Measurements from ENCODE around the gene MT1M.
"Not testable (repeated sequence)": the region's sequence is repeated elsewhere in the genome, so short reads cannot be mapped to it uniquely, and the experiment has no call there.

MT1M gene

DNA sequence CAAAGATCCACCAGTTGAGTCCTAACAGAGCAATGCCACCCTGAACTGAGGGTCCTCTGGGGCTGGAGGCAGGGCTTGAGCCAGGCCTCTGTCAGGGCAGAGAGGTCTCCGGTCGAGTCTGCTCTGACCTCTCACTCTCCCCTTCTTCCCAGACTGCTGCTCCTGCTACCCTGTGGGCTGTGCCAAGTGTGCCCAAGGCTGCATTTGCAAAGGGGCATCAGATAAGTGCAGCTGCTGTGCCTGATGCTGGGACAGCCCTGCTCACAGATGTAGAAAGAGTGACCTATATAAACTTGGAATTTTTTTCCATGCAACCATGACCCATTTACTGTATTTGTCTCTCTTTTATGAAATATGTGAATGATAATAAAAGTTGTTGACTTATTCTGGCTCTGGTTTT lies 16.8 kb downstream of the MT1M start:
- DNase-seq (ENCODE audit: low spot score): no peak

DNA sequence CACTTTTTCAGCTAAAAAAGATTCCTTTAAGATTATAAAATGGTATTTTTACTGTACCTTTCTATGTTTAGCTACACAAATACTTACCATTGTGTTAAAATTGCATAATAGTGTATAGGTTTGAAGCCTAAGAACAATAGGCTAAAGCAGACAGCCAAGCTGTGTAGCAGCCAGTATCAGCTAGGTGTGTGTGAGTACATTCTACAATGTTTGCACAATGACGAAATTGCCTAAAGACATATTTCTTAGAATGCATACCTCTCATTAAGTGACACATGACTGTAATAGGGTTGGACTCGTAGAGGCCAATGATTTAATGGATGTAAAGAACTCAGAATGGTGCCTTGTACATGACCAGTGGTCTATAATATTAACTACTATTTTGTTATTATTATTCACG lies 17.4 kb downstream of the MT1M start:
- DNase-seq (ENCODE audit: low spot score): no peak

DNA sequence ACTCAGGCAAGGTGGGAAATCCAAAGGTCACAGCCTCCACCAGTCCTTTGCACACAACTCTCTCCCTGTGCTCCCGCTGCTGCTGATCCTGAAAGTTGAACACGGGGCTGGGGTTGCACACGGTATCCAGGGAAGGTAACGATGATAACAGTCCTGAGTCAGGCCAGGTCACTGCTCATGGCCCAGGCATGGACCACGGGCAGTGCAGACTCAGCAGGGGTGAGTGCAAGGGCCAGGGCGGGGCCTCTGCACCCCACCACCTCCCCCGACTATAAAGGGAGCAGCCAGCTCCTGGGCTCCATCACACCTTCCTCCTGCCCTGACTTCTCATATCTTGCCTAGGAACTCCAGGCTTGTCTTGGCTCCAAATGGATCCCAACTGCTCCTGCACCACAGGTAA lies 19.1 kb downstream of the MT1M start, which contains the start of gene MT1B:
MT1B (plus strand) TSS at position 301 of the 400 bp plus-strand sequence; CDS start at position 369, 68 bp downstream.
- no peak for DNase-seq (ENCODE audit: low spot score)

DNA sequence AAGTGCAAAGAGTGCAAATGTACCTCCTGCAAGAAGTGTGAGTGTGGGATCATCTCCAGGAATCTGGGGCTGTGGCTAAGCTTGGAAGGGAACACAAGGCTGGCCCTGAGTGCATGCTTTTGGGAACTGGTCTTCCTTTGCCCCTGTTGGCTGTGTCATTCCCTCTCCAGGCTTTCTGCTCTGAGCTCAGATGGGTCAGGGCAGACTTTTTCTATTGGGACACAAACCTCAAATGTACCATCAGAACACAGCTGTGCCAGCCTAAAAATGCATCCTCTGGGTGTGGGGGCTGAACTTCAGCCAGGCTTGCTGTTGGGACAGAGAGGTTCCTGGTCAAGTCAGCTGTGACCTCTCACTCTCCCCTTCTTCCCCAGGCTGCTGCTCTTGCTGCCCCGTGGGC lies 20.1 kb downstream of the MT1M start:
- DNase-seq (ENCODE audit: low spot score): no peak

DNA sequence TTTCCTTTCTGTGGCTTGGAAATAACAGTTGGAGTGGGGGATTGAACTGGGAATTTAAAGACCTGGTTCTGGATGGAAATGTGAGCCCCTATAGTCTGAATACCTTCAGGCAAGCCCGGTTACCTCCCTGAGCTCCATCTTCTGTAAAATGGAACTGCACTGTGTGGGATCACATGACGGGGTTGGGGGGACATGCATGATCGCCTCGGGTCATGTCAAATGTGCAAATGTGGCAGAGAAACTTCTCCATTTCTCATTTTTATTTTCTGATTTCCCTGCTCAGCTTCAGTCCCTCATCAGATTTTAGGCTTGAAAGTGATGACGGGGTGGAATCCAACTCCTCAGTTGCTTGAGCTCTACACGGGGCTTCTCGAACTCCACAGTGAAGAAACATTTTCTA lies 20.8 kb downstream of the MT1M start:
- DNase-seq (ENCODE audit: low spot score): no peak

DNA sequence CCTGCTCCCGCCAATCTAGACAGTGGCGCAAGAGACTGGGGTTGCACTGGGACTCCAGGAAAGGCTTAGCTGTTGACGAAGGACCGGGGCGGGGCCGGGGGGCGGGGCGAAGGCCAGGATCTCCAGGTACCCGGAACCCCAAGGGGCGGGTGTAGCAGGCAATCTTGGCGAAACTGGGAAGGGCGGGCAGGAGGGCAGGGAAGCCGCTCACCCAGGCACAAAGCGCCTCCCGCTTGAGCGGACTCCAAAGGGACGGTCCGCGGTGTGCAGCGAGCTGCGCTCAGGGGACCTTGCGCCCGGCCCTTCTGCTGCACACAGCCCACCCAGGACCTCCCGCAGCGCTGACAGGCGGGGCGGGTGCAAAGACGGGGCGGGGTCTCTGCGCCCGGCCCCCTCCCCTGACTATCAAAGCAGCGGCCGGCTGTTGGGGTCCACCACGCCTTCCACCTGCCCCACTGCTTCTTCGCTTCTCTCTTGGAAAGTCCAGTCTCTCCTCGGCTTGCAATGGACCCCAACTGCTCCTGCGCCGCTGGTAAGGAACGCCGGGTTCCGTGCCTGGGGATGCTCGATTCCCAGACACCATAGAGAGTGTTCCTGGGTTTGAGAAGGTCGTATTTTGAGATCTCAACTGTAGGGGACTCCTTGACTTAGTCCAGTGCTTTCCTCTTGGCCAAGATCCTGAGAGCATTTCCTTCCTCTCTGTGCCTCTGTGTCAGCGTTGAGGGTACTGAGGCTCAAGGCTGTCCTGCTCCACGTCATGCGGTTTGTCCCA lies 25.3 kb downstream of the MT1M start, which contains the start of gene MT1F:
MT1F (plus strand) TSS at position 405 of the 772 bp plus-strand sequence; CDS start at position 505, 100 bp downstream.
- peak; percentile 63 for DNase-seq (ENCODE audit: low spot score)

DNA sequence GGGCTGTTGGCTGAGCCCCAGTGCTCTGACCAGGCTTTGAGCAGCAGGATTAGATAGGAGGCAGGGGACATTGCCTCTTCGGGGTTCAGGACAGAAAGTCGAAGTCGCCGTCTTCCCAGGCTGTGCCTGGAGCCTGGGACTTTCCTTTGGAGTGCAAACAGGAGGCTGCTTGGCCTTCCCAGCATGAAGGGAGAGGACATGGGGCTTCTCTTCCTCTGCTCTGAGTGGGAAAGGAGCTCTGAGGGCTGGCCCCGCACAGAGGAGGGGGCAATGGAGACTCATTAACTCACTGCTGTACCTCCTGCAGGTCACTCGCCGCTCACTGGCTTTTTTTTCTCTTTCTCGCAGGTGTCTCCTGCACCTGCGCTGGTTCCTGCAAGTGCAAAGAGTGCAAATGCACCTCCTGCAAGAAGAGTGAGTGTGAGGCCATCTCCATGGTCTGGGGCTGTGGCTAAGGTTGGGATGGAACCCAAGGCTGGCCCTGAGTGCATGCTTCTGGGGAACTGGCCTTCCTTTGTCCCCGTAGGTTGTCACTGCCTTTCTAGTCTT lies 25.9 kb downstream of the MT1M start:
- DNase-seq (ENCODE audit: low spot score): no peak

DNA sequence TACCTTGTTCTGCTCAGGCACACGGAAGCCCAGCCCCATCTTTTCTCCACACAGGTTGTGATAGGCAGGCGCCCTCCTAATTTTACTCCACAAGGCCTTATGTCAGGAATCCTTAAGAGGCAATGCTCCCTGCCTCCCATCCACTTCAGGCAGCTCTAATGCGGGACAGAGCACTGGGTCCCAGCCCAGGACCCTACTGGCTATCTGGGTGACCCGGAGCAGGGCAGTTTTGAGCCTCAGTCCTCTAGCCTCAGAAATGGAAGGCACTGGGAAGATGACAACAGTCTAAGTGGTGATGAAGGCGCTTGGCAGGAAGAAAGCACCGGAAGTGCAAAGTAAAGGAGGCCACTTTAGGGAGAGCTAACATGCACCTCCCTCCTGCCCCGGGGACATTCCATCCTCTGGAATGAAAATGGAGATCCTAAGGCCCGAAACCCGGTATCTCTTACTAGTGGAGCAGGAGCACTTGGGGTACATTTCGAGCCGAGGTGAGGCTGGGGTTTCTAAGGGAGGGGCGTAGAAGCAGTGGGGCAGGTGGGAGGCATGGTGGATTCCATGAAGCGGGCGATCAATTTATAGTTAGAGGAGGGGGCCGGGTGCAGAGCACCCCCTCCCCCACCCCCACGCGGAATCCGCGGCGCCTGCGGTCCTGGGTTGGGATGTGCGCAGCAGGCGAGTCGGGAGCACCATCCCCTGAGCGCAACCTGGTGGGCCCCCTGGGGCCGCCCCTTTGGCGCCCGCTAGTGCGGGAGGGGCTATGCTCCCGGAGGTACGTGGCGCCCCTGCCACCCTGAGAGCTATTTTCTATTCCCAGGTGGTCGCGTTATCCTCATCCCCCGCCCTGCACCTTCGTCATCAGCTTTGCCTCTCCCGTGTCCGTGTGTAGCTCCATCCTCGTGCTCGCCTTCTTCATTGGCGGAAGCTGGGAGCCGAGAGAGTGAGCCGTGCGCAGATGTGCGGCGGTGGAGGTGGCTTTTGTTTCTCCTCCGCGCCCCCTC lies 30.2 kb downstream of the MT1M start:
- no peak for DNase-seq (ENCODE audit: low spot score)

DNA sequence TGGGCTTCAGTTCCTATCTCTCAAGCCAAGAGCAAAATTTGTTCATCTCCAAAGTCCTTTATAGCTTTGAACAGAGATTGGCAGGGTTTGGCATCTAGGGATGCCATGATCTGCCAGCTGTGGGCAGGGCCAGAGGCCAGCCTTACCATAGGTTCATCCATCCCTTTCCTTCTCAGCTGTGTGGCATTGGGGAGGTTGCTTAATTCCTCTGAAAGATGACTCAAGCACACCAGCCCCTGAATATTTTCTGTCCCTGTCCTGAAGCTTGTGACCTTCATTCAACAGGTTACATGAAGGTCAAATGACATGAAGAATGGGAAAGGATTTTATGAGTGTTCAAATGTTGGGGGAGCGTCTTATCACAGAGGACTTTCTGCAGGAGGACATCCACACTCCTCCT lies 32.0 kb downstream of the MT1M start:
- DNase-seq (ENCODE audit: low spot score): no peak

DNA sequence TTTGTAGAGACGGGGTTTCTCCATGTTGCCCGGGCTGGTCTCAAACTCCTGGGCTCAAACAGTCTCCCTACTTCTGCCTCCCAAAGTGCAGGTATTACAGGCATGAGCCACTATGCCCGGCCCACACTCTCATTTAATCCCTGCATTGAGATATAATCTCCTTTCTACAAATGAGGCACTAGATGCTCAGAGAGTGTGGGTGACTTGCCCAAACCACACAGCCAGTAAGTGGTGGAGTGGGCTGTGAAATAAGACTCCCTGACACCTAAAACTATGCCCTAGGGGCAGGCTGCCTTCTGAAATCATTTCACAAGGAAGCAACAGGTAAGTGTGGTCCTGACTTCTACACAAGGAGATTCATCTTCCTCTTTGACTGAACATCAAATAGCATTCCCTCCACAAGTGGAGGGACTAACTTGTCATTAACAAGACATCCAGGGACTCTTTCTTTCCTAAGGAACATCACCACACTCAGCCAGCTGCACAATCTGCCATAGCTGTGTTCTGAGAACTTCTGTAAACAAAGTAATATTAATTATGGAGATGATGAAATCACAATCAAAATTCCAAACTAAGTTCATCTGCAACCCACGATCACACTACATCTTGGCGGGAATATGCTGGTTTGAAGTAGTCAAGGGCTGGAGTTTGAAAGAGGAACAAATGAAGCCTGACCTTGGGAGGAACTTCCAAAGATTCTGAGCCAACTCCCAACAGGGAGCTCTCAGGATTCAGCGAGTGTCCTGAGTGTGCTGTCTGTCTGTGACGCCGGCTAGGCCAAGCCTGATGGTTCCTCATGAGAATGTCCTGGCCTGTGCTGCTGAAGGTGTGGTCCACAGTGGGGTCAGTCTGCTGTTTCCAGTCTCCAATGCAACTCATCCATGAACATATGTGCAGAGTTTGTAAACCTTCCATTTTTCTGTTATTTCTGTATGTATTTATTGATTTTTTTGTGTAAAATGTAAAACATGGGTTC lies 33.1 kb downstream of the MT1M start:
- DNase-seq (ENCODE audit: low spot score): not testable (repeated sequence)

DNA sequence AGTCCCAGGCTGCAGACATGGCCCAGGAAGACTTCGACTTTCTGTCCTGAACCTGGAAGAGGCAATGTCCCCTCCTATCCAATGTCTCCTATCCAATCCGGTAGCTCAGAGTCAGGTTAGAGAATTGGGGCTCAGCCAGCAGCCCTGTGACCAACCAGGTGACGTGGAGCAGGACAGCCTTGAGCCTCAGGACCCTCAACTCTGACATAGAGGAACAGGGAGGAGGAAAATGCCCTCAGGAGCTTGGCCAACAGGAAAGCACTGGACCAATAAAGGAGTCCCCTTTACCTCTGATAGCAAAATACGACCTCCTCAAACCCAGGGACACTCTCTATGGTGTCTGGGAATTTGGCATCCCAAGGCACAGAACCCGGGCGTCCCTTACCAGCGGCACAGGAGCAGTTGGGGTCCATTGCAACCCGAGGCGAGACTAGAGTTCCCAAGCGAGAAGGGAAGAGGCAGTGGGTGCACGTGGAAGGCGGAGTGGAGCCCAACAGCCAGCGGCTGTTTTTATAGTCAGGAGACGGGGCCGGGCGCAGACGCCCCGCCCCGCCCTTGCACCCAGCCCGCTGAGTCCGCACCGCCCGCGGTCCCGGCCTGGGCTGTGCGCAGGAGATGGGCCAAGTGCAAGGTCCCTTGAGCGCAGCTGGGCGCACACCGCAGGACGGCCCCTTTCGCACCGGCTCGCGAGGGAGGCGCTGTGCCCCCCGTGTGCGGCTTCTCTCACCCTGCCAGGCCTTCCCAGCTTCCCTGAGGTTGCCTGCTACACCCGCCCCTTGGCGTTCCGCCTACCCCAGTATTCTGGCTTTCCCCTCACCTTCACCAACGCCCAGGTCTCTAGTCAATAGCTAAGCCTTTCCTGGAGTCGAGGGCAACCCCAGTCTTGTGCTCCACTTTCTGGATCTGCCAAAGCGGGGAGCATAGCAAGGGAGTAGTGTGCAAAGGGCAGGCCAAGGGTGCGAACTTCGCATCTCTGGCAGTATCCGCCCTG lies 35.4 kb downstream of the MT1M start, which contains the start of gene MT1G:
MT1G (minus strand) TSS at position 485 of the 991 bp plus-strand sequence; CDS start at position 413, 72 bp downstream.
- DNase-seq (ENCODE audit: low spot score): no peak

DNA sequence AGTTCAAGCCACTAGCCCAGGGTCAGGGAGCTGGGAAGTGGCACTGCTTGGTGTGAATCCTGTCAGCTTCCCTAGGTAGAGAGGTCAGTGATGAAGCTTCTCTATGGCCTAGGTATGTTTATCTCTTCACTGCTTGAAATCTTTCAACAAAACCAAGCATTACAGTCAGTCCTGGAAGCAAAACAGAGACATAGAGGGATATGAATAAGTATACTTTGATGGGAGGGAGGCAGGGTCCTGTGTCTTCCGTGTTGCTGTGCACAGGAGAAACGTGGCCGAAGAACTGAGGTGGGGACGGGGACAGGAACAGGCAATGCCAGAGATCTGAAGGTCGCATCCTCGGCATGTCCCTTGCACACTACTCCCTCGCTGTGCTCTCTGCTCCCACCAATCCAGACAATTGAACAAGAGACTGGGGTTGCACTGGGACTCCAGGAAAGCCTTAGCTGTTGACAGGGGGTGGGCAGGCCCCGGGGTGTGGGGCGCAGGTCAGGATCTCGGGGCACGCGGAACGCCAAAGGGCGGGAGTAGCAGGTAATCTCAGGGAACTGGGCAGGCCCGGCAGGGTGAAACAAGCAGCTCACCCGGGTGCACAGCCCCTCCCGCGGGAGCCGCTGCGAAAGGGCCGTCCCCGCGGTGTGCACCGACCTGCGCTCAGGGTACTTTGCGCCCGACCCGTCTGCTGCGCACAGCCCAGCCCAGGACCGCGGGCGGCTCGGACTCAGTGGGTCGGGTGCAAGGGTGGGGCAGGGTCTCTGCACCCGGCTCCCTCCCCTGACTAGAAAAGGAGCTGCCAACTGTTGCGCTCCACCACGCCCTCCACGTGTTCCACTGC lies 36.8 kb downstream of the MT1M start, which contains the start of gene MT1H:
MT1H (plus strand) TSS at position 810 of the 835 bp plus-strand sequence. CDS start 71 bp downstream, outside the sequence.
- no peak for DNase-seq (ENCODE audit: low spot score)

DNA sequence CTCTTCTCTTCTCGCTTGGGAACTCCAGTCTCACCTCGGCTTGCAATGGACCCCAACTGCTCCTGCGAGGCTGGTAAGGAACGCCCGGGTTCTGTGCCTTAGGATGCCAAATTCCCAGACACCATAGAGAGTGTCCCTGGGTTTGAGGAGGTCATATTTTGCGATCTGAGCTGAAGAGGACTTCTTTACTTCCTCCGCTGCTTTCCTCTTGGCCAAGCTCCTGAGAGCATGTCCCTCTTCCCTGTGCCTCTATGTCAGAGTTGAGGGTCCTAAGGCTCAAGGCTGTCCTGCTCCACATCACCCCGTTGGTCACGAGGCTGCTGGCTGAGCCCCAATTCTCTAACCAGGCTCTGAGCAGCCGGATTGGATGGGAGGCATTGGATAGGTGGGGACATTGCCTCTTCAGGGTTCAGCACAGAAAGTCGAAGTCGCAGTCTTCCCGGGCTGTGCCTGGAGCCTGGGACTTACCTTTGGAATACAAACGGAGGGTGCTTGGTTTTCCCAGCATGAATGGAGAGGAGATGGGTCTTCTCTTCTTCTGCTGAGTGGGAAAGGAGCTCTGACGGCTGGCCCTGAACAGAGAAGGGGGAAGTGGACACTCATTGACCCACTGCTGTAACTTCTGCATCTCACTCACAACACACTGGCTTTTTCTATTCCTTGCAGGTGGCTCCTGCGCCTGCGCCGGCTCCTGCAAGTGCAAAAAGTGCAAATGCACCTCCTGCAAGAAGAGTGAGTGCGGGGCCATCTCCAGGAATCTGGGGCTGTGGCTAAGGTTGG lies 37.6 kb downstream of the MT1M start:
- DNase-seq (ENCODE audit: low spot score): no peak

DNA sequence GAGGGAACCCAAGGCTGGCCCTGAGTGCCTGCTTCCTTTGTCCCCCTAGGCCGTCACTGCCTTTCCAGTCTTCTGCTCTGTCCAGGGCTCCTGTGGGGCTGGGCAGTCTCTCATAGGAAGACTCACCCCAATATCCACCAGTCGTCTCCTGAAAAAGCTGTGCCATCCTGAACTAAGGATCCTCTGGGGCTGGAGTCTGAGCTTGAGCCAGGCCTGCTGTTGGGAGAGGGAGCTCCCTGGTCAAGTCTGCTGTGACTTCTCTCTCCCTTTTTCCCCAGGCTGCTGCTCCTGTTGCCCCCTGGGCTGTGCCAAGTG lies 38.1 kb downstream of the MT1M start:
- DNase-seq (ENCODE audit: low spot score): no peak

DNA sequence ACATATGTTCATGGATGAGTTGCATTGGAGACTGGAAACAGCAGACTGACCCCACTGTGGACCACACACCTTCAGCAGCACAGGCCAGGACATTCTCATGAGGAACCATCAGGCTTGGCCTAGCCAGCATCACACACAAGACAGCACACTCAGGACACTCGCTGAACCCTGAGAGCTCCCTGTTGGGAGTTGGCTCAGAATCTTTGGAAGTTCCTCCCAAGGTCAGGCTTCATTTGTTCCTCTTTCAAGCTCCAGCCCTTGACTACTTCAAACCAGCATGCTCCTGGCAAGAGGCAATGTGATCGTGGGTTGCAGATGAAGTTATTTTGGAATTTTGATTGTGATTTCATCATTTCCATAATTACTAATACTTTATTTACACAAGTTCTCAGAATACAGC lies 39.2 kb downstream of the MT1M start:
- DNase-seq (ENCODE audit: low spot score): not testable (repeated sequence)

DNA sequence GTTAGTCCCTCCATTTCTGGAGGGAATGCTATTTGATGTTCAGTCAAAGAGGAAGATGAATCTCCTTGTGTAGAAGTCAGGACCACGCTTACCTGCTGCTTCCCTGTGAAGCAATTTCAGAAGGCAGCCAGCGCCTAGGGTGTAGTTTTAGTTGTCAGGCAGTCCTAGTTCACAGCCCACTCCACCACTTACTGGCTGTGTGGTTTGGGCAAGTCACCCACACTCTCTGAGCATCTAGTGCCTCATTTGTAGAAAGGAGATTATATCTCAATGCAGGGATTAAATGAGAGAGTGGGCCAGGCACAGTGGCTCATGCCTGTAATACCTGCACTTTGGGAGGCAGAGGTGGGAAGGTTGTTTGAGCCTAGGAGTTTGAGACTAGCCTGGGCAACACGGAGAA lies 39.7 kb downstream of the MT1M start:
- DNase-seq (ENCODE audit: low spot score): not testable (repeated sequence)

DNA sequence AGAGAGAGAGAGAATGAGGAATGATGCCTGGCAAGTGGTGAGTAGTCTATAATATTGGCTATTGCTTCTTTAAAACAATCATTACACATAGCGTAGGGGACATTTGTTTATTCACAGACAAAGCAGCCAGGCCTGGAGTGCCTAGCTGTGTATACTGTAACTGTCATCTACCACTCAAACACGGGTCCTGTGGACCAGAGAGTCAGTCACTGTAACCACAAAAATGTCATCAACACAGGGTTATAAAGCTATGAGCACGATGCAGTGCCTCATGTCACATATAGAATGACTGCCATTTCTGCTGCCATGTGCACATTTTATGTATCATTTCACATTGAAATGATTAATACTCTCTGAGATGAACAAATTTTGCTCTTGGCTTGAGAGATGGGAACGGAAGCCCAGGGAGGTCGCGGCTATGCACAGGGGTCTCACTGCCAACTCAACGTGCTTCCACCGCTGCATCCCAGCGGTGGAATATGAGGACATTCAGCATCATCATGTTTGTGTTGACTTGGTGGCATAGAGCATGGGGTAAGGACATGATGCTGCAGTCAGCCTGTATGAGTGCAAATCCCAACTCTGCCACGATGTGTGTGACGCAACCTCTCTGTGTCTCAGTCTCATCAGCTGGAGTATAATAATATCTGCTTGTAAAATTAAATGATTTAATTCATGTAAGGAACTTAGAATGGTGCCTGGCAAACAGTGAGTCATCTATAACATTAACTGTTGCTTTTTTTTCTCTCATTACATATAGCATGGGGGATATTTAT lies 40.5 kb downstream of the MT1M start:
- no peak for DNase-seq (ENCODE audit: low spot score)

Measured in CD4-positive, alpha-beta T cell treated with Interleukin-2 at 100 ng/mL for 4 hours (primary cell).